Pons (tissue), 1 donor: ENCODE measurements around the gene CTDSPL.
"Not testable (repeated sequence)": the region's sequence is repeated elsewhere in the genome, so short reads cannot be mapped to it uniquely, and the experiment has no call there.

Experiments used
- DNase-seq: peaks from one replicate; pipeline ENCODE4 v3.0.0-alpha.2; 2016; ENCODE audit warnings: low spot score

CTDSPL gene

GRCh38 chr3:38019658-38020341 is 158.1 kb downstream of the CTDSPL start:
- no peak for DNase-seq

- no peak for DNase-seq
Measured at GRCh38 chr3:38020342-38020726, 158.7 kb downstream of the CTDSPL start.

- no peak for DNase-seq
Measured at GRCh38 chr3:38021196-38021595, 159.5 kb downstream of the CTDSPL start.

GRCh38 chr3:38022301-38022700 is 160.6 kb downstream of the CTDSPL start:
- no peak for DNase-seq

GRCh38 chr3:38022896-38023709 is 161.4 kb downstream of the CTDSPL start:
- no peak for DNase-seq

- no peak for DNase-seq
Measured at GRCh38 chr3:38026856-38027255, 165.2 kb downstream of the CTDSPL start.

- no peak for DNase-seq
Measured at GRCh38 chr3:38027466-38028465, 166.1 kb downstream of the CTDSPL start.

- no peak for DNase-seq
Measured at GRCh38 chr3:38028621-38029361, 167.1 kb downstream of the CTDSPL start.

- DNase-seq: peak; percentile 50
Measured at GRCh38 chr3:38029400-38030125, 167.9 kb downstream of the CTDSPL start, which contains the start of gene PLCD1. PLCD1 (minus strand) TSS chr3:38029642; CDS start chr3:38029539, 103 bp downstream.

GRCh38 chr3:38030126-38031021 is 168.7 kb downstream of the CTDSPL start:
- DNase-seq: no peak

GRCh38 chr3:38031022-38031994 is 169.6 kb downstream of the CTDSPL start:
- DNase-seq: no peak

- DNase-seq: no peak
Measured at GRCh38 chr3:38032328-38032865, 170.7 kb downstream of the CTDSPL start.

GRCh38 chr3:38033586-38033985 is 171.9 kb downstream of the CTDSPL start:
- DNase-seq: not testable (repeated sequence)
